GM18505 (cell line): ENCODE data around the gene PGLYRP1.

Experiments
- ATAC-seq: cut with Tn5 transposase; IDR thresholded peaks from one replicate; pipeline ENCODE4 v1.9.1; 2021; ENCODE audit not compliant: unreplicated experiment
- POLR2A ChIP-seq: IDR thresholded peaks from 4 replicates; pipeline ENCODE4 v1.6.1; 2011; ENCODE audit warnings: borderline replicate concordance; ENCODE audit not compliant: insufficient read depth, insufficient read length; ENCODE audit errors: extremely low read depth

The PGLYRP1 gene

DNA sequence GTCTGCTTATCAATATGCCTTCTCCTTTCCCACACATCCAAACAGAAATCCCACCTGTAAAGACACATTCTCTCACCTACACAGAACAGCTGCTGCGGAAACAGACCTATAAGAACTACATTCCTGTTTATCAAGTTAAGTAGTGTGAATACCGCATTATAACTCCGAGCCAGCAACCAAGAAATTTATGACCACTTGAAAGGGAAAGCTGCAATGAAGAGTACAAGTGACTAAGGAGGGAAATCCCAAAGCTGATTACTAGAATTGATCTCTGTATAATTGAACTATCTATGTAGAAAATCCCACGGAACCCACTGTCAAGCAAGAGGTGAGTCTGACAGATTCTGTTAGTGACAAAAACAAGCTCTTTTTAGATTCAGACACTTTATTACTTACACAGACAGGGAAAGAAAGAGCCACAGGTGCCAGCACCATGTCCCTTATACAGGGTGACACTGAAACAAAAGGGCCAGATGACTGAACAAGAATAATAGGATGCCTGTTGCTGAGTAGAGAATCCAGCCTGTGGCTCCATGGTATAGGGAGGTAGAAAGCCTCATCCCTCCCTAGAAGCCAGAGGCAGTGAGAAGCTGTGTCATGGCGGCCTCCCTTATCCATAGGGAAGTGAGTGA is 19.5 kb upstream of the PGLYRP1 start:
- no peak for TF ChIP-seq POLR2A
- no peak for ATAC-seq

GRCh38 chr19:46040952-46041500 is 18.2 kb upstream of the PGLYRP1 start, which contains the start of gene IGFL4:
Gene IGFL4 (minus strand): TSS chr19:46041002. CDS start chr19:46040962, 40 bp downstream.
- TF ChIP-seq POLR2A, result no peak
- no peak for ATAC-seq

GRCh38 chr19:46040125-46040524 is 17.3 kb upstream of the PGLYRP1 start:
- ATAC-seq, result no peak
- TF ChIP-seq POLR2A, result no peak

GRCh38 chr19:46036744-46037128 is 13.9 kb upstream of the PGLYRP1 start:
- no peak for TF ChIP-seq POLR2A
- no peak for ATAC-seq

DNA sequence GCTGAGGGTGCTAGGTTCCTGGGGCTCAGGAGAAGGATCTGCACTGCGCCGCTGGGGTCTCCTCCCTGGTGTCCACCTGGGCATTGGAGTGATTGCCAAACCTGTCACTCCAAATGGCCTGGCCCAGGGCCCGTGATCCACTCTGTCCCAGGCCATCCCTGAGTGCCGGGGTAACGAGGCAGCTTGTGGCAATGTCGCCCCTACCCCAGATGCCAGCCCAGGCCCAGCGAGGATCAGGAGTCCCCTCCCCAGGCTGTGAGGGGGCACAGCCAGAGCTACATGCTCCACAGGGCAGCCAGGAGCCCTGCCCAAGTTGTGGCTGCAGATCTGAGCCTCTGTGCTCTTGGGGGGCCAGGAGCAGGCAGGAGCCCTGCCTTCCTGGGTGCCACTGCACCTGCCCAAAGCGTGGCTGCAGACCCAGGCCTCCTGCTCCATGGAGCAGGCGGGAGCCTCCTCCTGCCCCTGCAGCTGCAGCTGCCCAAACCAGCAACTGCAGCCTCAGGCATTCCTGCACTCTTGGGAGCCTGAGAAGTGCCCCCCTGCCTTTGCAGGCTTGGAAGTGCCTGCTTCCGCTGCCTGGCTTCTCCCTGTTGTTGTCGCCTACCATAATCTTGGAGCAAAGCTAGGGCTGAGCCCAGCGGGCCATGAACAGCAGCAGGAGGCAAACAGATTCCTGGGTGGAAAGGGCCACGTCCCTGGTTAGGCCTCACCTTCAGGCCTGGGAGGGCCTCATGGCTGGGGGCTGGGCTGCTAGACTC is 13.3 kb upstream of the PGLYRP1 start:
- TF ChIP-seq POLR2A, result no peak
- no peak for ATAC-seq

- no peak for ATAC-seq
- TF ChIP-seq POLR2A, result no peak
Observed at GRCh38 chr19:46035546-46035945, 12.7 kb upstream of the PGLYRP1 start.

DNA sequence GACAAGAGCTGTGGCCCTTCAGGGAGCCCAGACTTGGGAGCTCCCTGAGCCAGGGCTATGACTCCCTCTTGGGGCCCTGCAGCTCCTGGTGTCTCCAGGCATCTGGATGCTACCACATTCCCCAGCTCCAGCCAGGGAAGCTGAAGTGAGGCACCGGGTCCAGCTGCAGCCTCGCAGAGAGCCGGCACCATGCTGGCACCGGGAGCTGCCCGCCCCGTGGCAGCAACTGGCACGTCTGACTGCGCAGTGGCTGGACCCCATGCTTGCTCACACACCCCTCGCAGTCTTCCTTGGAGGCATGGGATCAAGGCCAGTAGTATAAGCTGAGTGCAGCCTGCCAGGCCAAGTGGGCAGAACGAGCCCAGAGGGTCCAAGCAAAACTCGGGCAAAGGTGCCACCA is 10.5 kb upstream of the PGLYRP1 start:
- no peak for ATAC-seq
- no peak for TF ChIP-seq POLR2A

DNA sequence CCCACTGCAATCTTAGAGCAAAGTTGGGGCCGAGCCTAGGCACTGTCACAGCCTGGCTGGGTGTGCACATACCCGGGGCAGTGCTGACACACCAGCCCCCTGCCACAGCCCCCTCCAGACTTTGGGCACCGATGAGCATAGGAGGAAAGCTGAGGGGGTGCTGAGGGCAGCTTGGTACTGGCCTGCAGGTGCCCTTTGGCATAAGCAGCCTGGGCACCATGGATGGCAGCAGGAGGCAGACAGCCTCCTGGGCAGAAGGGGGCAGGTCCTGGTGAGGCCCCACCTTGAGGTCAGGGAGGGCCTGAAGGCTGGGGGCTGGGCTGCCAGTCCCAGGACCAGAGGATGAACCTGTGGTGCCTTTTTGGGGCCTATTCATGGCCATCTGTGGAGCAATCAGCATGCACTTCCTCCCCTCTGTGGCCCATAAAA is 9.8 kb upstream of the PGLYRP1 start:
- no peak for TF ChIP-seq POLR2A
- ATAC-seq, result no peak

DNA sequence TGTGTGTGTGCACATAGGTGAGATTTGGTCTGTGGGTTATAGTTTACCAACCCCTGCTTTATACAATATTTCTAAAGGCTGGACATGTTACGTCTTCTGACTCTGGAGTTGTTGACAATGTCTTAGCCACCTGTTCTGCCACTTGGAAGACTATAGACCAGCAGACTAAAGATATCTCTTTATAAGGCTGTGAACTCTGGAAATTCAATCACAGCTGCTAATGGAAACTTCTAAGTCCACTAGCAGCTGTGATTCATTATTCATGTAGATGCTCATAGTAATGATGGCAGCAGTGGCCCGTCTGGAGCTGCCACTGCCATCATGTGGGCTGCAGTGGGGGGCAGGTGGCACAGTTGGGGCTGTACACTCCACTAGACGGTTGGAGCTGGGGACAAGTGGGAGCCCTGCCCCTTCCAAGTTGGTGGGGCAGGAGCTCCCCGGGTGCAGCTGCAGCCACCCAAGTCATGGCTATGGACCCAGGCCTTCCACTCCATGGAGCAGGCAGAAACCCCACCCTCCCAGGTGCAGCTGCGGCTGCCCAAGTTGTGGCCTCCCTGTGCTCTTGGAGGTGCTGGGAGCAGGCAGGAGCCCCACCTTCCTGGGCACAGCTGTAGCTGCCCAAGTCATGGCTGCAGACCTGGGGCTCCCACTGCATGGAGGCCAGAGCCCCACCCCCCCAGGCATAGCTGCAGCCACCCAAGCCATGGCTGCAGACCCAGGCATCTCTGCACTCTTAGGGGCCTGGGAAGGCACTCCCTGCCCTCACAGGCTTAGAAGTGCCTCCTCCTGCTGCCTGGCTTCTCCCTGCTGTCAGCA is 9.1 kb upstream of the PGLYRP1 start:
- no peak for TF ChIP-seq POLR2A
- ATAC-seq, result no peak

DNA sequence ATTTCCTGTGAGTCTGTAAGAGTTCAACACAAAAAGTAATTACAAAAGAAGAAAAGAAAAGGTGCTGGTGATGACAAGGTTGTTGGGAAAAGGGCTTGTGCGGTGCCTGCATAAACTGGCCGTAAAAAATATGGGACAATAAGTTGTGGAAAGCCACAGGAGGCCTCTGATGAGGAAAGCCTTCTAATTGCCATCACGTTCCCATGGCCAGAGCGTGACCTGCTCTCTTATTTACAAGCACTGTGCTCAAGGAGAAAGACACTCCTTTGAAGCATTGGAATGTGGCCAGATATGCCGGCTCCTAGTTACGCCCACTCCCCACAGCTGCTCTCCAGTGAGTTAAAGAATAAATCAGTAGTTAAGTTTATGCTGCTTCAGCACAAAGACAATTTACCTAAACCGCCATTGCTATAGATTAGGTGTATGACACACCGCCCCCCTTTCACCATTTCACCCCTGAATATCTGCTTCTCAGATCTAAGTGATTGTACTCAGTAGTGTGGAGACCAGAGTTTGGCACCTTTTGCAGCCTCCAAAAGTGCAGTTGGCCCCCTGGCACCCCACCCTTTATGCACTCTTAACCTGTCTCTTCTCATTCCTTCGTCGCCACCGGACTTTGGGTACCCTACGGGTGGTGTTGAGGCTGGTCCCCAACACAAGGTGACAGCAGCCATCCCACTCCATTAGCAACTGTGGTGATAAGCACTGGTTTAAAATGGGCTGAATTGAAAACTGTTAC is 8.1 kb upstream of the PGLYRP1 start:
- TF ChIP-seq POLR2A, result no peak
- ATAC-seq, result no peak

DNA sequence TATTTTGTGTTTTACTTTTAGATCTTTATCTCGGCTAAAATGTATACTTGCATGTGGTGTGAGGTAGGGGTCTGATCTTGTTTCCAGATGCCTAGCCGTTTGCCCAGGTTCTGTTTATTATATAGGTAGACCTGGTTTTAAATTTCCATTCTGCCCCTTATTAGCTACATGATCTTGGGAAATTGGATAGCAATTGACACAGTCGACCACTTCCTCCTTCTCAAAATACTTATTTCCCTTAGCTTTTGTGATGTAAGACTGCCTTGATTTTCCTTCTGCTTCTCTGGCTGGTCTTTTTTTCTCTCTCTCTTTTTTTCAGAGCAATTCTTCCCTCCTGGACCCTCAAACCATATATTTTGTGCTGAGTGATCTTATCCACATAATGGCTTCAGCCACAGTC is 3.0 kb upstream of the PGLYRP1 start:
- no peak for TF ChIP-seq POLR2A
- ATAC-seq, result no peak

- TF ChIP-seq POLR2A, result no peak
- no peak for ATAC-seq
Observed at GRCh38 chr19:46023311-46023779, 492 bp upstream of the PGLYRP1 start.
